Kidney (tissue), 14 donors: ENCODE data around the gene WFDC12. TPM values are rescaled to one million over a fixed set of nuclear protein-coding genes. Genes with fewer than 3 reads are reported as not detected.
A peak's percentile ranks its signal among the peaks of the same experiment; 100 is the strongest.

ENCODE experiments used
- DNase-seq, 5 donors: peaks; one replicate each; pipeline ENCODE4 v3.0.0-alpha.2; 2013 to 2020
- FAIRE-seq: peaks from 2 replicates; lab custom pipeline; 2012; peaks lifted over from hg19 to GRCh38; lab: Jason Lieb, UNC
- H3K27ac ChIP-seq, 2 donors: one replicate each; pipeline ENCODE4 v1.7.0; 2013; ENCODE audit warnings: low read depth in 2 of 2, low read length in 2 of 2, inconsistent platforms in 1 of 2
- H3K27me3 ChIP-seq: one replicate; pipeline ENCODE4 v1.7.1; 2013; ENCODE audit warnings: low read length, inconsistent platforms; ENCODE audit not compliant: control insufficient read depth, insufficient read depth
- H3K36me3 ChIP-seq, 3 donors: one replicate each; pipeline versions ENCODE4 v1.7.0 to v1.7.1; 2013; ENCODE audit warnings: low read length in 3 of 3, control low read depth in 1 of 3, inconsistent platforms in 1 of 3; ENCODE audit not compliant: insufficient read depth in 3 of 3, control insufficient read depth in 2 of 3
- H3K4me1 ChIP-seq, 3 donors: one replicate each; pipeline versions ENCODE4 v1.7.0 to v1.7.1; 2013; ENCODE audit warnings: low read length in 3 of 3, inconsistent platforms in 1 of 3, low read depth in 1 of 3; ENCODE audit not compliant: control insufficient read depth in 2 of 3, insufficient read depth in 2 of 3
- H3K4me3 ChIP-seq, 3 donors: one replicate each; pipeline versions ENCODE4 v1.7.0 to v1.8.1; 2013; ENCODE audit warnings: low read length in 3 of 3, control low read depth in 1 of 3, inconsistent platforms in 1 of 3
- H3K9ac ChIP-seq, 3 donors: one replicate each; pipeline versions ENCODE4 v1.7.0 to v1.7.1; 2013; ENCODE audit warnings: low read length in 3 of 3, control low read depth in 1 of 3, inconsistent platforms in 1 of 3
- H3K9me3 ChIP-seq, 3 donors: one replicate each; pipeline versions ENCODE4 v1.7.0 to v1.7.1; 2013; ENCODE audit warnings: low read length in 3 of 3, control low read depth in 1 of 3, inconsistent platforms in 1 of 3; ENCODE audit not compliant: control insufficient read depth in 2 of 3, insufficient read depth in 1 of 3
- CTCF ChIP-seq: IDR thresholded peaks from 3 replicates; pipeline ENCODE4 v1.5.1; 2012; ENCODE audit warnings: mild to moderate bottlenecking, moderate library complexity, borderline replicate concordance; ENCODE audit not compliant: insufficient read depth; ENCODE audit errors: extremely low read depth
- intact Hi-C: fragments of 100-400 bp; cut with DNase I; formaldehyde crosslinking; loops from one replicate; pipeline ENCODE4 v1.11.1; 2022
- polyA plus RNA-seq: library from polyadenylated mRNA; stranded (reverse); fragments of 350-450 nt; fragmentation: Illumina TruSeq; extraction: RNeasy Lipid Tissue Mini Kit (QIAGEN cat#74804); gene quantifications from one replicate; pipeline ENCODE4 v1.2.3, GENCODE V29; 2014; ENCODE audit warnings: low read depth, low replicate concordance; ENCODE audit not compliant: insufficient read depth
- total RNA-seq: library from RNA; stranded (reverse); fragmentation: NEBNext Ultra II Directional; extraction: Animal tissue kit (Norgen Biotek cat#: 25700); gene quantifications from one replicate; pipeline ENCODE4 v1.2.1, GENCODE V29; 2021
- donor health status: control.
- donor health status: control.
- donor health status: control.
- donor health status: control.
- donor health status: control.
- donor health status: DM: yes; HTN: yes; CAD: no.
- donor health status: Normal renal cell carcinoma (clear cell type).

WFDC12 gene
- total and polyA plus RNA-seq, 2 donors from 2014 or later, result 1.4 TPM; not detected in 1

DNA sequence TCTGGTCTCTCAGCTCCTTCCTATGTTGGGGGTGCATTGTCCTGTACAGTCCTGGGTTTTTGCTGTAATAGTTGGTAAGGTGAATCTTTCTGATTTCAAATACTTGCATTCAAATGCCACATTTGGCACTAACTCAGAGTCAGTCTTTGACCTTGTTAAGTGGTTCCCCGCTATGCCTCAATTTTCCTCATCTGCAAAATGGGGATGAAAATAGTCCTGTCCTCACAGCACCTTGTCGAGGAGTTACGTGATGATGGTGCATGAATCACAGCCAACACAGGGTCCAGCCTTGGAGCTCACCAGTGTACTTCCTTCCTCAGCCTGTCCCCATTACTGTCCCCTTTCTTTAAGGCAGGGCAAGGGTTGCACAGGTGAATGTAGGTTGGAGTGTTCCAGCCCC lies 10.4 kb downstream of the WFDC12 start:
- H3K4me3 ChIP-seq, result no peak overlapping the region
- no peak overlapping the region for H3K27ac ChIP-seq
- no peaks in the 10 kb centered on the region for H3K4me1 ChIP-seq
- no peaks in the 10 kb centered on the region for H3K9me3 ChIP-seq
- H3K9ac ChIP-seq, result no peak overlapping the region
- FAIRE-seq, result no peak
- no peaks in the 10 kb centered on the region for H3K36me3 ChIP-seq
- no peak for TF ChIP-seq CTCF
- intact Hi-C loops, result no loop called here
- no peak for DNase-seq
- no peaks in the 10 kb centered on the region for H3K27me3 ChIP-seq

DNA sequence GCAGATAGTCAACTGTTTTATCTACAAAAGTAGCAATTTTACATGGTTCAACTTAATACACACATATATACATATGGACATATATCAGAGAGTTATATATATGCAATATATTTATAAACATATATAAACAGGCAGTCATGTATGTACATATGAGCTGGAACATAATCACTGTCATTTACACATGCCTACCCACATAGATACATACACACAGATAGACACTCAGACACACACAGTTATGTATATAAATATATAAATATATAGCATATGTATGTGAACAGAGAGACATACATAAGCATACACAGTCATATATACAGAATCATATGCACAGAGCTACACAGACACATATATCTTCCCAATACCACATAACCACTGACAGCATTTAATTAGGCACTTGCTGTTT lies 11.5 kb downstream of the WFDC12 start:
- no peaks in the 10 kb centered on the region for H3K9me3 ChIP-seq
- no peaks in the 10 kb centered on the region for H3K36me3 ChIP-seq
- no peaks in the 10 kb centered on the region for H3K27me3 ChIP-seq
- FAIRE-seq (no peak), DNase-seq (no peak)
- no peak for TF ChIP-seq CTCF
- intact Hi-C loops, result no loop called here
- no peak overlapping the region for H3K9ac ChIP-seq
- no peak overlapping the region for H3K27ac ChIP-seq
- no peaks in the 10 kb centered on the region for H3K4me1 ChIP-seq
- no peak overlapping the region for H3K4me3 ChIP-seq

DNA sequence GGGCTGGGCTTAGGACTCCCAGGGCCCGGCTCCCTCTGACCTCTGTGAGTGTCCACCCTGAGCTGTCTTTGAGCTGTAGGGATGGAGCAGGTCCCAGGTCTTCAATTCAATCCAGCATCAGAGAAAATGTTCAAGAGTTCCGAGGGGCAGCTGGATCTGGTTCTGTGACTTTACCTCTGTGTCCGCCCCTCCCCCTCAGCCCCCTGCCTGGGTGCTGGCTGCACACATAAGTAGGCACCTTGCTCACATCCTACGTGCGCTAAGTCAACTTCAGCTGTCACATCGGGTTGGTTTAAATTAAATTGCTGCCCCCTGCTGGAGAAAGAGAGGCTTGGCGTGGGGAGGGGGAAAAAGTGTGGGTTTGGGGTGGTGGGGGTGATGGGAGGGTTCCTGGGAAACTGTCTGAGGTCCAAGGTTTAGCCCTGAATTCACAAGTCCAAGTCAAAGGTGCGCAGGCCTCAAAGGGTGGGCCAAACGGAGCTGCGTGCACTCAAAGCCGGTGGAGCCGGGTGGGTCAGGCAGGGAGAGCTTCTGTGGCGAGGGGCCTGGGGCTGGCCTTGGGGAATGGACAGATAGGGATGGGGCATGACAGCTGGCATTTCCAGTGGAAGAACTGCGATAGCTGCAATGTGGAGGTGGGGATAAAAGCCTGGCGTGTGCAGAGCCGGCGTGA lies 12.3 kb downstream of the WFDC12 start:
- Histone ChIP-seq H3K4me1 (no peaks in the 10 kb centered on the region), H3K9me3 (no peaks in the 10 kb centered on the region), H3K4me3 (no peak overlapping the region), H3K9ac (no peak overlapping the region), H3K27ac (no peak overlapping the region), H3K36me3 (no peaks in the 10 kb centered on the region), H3K27me3 (no peaks in the 10 kb centered on the region)
- intact Hi-C loops, result no loop called here
- peak; percentile 26 for TF ChIP-seq CTCF
- DNase-seq (no peak), FAIRE-seq (no peak)

DNA sequence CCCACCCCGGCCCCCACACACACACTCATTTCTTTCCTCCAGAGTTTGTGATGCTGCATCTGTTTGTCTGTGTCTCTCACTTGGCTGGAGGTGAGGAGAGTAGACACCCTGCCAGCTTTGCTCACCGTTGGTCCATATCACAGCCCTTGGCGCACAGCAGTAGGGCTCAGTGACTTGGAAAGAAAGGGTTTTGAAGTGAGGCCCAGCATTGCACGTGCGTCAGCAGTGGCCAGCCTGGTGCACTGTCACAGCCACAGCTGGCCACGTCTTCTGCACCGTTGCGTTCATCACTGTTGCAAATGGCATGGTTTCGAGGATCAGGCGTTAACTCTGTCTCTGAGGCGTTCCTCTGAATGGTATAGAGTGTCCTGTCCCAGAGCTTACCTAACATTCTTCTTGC lies 13.0 kb downstream of the WFDC12 start:
- Histone ChIP-seq H3K27me3 (no peaks in the 10 kb centered on the region), H3K9ac (no peak overlapping the region), H3K4me1 (no peaks in the 10 kb centered on the region), H3K9me3 (no peaks in the 10 kb centered on the region), H3K36me3 (no peaks in the 10 kb centered on the region), H3K27ac (no peak overlapping the region), H3K4me3 (no peak overlapping the region)
- DNase-seq (no peak), FAIRE-seq (no peak)
- TF ChIP-seq CTCF, result no peak
- intact Hi-C loops, result no loop called here
